ENCODE data around the gene PLCD3. TPM values are rescaled to one million over a fixed set of nuclear protein-coding genes. Genes with fewer than 3 reads are reported as not detected.

The PLCD3 gene
- total and polyA plus RNA-seq, 2 of the 8 experiments (the other 6 are each of a cell fraction or from before 2014, with no cell fraction given), result 26.5 to 48.1 TPM

GRCh38 chr17:45081047-45081703 is 51.1 kb downstream of the PLCD3 start (continued):
- no peak for TF ChIP-seq CHD2 (IDR thresholded peaks at IDR 0.05; ENCODE audit: low read length)
